GM12892 (cell line): ENCODE data around the gene ULK4.

Experiments
- POLR2A ChIP-seq: IDR thresholded peaks from 2 replicates; pipeline ENCODE4 v1.6.1; 2011; ENCODE audit warnings: low read depth, low read length, control low read depth
- POLR2AphosphoS5 ChIP-seq: IDR thresholded peaks from 2 replicates; pipeline ENCODE4 v1.6.1; 2011; ENCODE audit warnings: low read depth, low read length, control low read depth

DNA sequence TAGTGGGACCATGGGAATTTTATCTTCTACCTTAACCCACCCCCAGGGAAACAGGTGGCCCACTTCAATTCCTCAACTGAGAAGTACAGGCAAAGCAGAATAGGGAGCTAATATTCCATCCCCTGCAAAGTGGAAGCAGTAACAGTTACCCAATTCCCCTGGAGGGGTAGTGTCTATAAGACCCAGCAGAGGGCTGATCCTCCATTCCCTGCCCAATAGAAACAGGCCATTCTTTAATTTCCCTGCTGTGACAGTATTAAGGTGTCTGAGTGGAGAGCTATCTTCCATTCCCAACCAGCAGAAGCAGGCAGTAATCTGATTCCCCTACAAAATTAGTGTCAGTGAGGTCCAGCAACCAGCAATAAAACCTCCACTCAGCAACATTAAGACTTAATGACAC lies 219.8 kb downstream of the ULK4 start:
- no peak for TF ChIP-seq POLR2AphosphoS5
- TF ChIP-seq POLR2A = no peak
